ENCODE data around the gene HP. TPM values are rescaled to one million over a fixed set of nuclear protein-coding genes. Genes with fewer than 3 reads are reported as not detected.

HP gene
- total and polyA plus RNA-seq, 10 of the 15 experiments (the other 5 are each of a cell fraction or from before 2014, with no cell fraction given) = 10.8 TPM; not detected in 9

GRCh38 chr16:72073560-72074230 is 19.4 kb downstream of the HP start:
- in situ Hi-C loops (cut with MboI) = no loop called here
- no peak for DNase-seq (ENCODE audit: low read depth, low spot score)
- BruUV-seq (replicated peaks) = no TSS peak
- Histone ChIP-seq H2AFZ (ENCODE audit: control insufficient read depth, low read depth, low read length) (no peak overlapping the region), H3K4me3 (no peak overlapping the region), H3K4me1 (ENCODE audit: control insufficient read depth, insufficient read depth, low read length) (no peaks in the 10 kb centered on the region), H3K36me3 (ENCODE audit: control insufficient read depth in 2 of 2, insufficient read depth in 2 of 2, low read length in 1 of 2) (no peaks in the 10 kb centered on the region), H3K4me2 (ENCODE audit: control insufficient read depth, insufficient read depth) (no peak overlapping the region), H3K27ac (ENCODE audit: control insufficient read depth, insufficient read depth) (no peak overlapping the region), H3K9me3 (replicated peaks; ENCODE audit: control insufficient read depth, insufficient read depth, low read length) (no peaks in the 10 kb centered on the region), H3K9ac (ENCODE audit: control insufficient read depth, insufficient read depth, low read length) (no peak overlapping the region), H3K79me2 (ENCODE audit: control insufficient read depth, insufficient read depth, low read length) (no peaks in the 10 kb centered on the region), H3K27me3 (replicated peaks in 1 of 2; ENCODE audit: control insufficient read depth in 2 of 2, insufficient read depth in 2 of 2, low read length in 1 of 2) (no peaks in the 10 kb centered on the region), H4K20me1 (ENCODE audit: control insufficient read depth, insufficient read depth) (no peaks in the 10 kb centered on the region)
- no peak for ATAC-seq
- 62% methylated on average over 8 of the region's 8 CpGs for WGBS (ENCODE audit: insufficient coverage, insufficient replicate concordance, low lambda C conversion rate, missing lambda C conversion rate)
- intact Hi-C loops (cut with micrococcal nuclease; ENCODE audit: unreplicated experiment) = no loop called here
- ChIA-PET RAD21 (ENCODE audit: unreplicated experiment) (no interaction called here), SMC1A (ENCODE audit: uncharacterized antibody, unreplicated experiment) (no interaction called here), POLR2A (no interaction called here), CTCF (interaction anchor here (1.5 kb wide), 1 partner anchor 10 kb away, joined by 3 read pairs; no protein-coding TSS in a partner anchor)
- FAIRE-seq = no peak
- no peak for TF ChIP-seq MEF2B (IDR thresholded peaks at IDR 0.05; ENCODE audit: partially characterized antibody, poor library complexity, severe bottlenecking)
- TF ChIP-seq GABPA (IDR thresholded peaks at IDR 0.05; ENCODE audit: low read depth) = no peak
- no peak for TF ChIP-seq CEBPB (IDR thresholded peaks at IDR 0.05; ENCODE audit: borderline replicate concordance in 1 of 2, low read depth in 2 of 2, low read length in 2 of 2)
- no peak for TF ChIP-seq ZNF687 (IDR thresholded peaks at IDR 0.05)
- no peak for TF ChIP-seq CHD1 (IDR thresholded peaks at IDR 0.05; ENCODE audit: low read depth, low read length)
- TF ChIP-seq, protein P1, sequence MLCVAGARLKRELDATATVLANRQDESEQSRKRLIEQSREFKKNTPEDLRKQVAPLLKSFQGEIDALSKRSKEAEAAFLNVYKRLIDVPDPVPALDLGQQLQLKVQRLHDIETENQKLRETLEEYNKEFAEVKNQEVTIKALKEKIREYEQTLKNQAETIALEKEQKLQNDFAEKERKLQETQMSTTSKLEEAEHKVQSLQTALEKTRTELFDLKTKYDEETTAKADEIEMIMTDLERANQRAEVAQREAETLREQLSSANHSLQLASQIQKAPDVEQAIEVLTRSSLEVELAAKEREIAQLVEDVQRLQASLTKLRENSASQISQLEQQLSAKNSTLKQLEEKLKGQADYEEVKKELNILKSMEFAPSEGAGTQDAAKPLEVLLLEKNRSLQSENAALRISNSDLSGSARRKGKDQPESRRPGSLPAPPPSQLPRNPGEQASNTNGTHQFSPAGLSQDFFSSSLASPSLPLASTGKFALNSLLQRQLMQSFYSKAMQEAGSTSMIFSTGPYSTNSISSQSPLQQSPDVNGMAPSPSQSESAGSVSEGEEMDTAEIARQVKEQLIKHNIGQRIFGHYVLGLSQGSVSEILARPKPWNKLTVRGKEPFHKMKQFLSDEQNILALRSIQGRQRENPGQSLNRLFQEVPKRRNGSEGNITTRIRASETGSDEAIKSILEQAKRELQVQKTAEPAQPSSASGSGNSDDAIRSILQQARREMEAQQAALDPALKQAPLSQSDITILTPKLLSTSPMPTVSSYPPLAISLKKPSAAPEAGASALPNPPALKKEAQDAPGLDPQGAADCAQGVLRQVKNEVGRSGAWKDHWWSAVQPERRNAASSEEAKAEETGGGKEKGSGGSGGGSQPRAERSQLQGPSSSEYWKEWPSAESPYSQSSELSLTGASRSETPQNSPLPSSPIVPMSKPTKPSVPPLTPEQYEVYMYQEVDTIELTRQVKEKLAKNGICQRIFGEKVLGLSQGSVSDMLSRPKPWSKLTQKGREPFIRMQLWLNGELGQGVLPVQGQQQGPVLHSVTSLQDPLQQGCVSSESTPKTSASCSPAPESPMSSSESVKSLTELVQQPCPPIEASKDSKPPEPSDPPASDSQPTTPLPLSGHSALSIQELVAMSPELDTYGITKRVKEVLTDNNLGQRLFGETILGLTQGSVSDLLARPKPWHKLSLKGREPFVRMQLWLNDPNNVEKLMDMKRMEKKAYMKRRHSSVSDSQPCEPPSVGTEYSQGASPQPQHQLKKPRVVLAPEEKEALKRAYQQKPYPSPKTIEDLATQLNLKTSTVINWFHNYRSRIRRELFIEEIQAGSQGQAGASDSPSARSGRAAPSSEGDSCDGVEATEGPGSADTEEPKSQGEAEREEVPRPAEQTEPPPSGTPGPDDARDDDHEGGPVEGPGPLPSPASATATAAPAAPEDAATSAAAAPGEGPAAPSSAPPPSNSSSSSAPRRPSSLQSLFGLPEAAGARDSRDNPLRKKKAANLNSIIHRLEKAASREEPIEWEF (IDR thresholded peaks at IDR 0.05; ENCODE audit: insufficient replicate concordance, low read depth, low read length) = no peak
- TF ChIP-seq EGR1 (IDR thresholded peaks at IDR 0.05; ENCODE audit: borderline replicate concordance in 1 of 2, low read depth in 2 of 2, low read length in 2 of 2) = no peak
- TF ChIP-seq, protein P2, sequence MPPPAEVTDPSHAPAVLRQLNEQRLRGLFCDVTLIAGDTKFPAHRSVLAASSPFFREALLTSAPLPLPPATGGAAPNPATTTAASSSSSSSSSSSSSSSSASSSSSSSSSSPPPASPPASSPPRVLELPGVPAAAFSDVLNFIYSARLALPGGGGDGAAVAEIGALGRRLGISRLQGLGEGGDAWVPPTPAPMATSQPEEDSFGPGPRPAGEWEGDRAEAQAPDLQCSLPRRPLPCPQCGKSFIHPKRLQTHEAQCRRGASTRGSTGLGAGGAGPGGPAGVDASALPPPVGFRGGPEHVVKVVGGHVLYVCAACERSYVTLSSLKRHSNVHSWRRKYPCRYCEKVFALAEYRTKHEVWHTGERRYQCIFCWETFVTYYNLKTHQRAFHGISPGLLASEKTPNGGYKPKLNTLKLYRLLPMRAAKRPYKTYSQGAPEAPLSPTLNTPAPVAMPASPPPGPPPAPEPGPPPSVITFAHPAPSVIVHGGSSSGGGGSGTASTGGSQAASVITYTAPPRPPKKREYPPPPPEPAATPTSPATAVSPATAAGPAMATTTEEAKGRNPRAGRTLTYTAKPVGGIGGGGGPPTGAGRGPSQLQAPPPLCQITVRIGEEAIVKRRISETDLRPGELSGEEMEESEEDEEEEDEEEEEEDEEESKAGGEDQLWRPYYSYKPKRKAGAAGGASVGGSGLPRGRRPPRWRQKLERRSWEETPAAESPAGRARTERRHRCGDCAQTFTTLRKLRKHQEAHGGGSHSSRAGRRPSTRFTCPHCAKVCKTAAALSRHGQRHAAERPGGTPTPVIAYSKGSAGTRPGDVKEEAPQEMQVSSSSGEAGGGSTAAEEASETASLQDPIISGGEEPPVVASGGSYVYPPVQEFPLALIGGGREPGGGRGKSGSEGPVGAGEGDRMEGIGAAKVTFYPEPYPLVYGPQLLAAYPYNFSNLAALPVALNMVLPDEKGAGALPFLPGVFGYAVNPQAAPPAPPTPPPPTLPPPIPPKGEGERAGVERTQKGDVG (CRISPR knock-in tag; IDR thresholded peaks at IDR 0.05) = no peak
- no peak for TF ChIP-seq ASH2L (IDR thresholded peaks at IDR 0.05; ENCODE audit: borderline replicate concordance, low read depth)
- no peak for TF ChIP-seq PAX8 (IDR thresholded peaks at IDR 0.05)

All from GM12878 (cell line).